GM18511 (cell line): ENCODE measurements around the gene TAF11L4.
"Not testable (repeated sequence)": the region's sequence is repeated elsewhere in the genome, so short reads cannot be mapped to it uniquely, and the experiment has no call there.

Experiments
- ATAC-seq: cut with Tn5 transposase; IDR thresholded peaks from one replicate; pipeline ENCODE4 v1.9.1; 2021; ENCODE audit warnings: mild to moderate bottlenecking, moderate library complexity; ENCODE audit not compliant: unreplicated experiment

The TAF11L4 gene

GRCh38 chr5:17521501-17521900 is at the start of gene TAF11L4:
TAF11L4 (plus strand) TSS chr5:17521801.
- not testable (repeated sequence) for ATAC-seq

GRCh38 chr5:17475064-17475463 is 46.5 kb upstream of the TAF11L4 start:
- not testable (repeated sequence) for ATAC-seq

- ATAC-seq: no peak
These were observed 44.6 kb upstream of the TAF11L4 start for GRCh38 chr5:17477043-17477442.

GRCh38 chr5:17477573-17478265 is 43.9 kb upstream of the TAF11L4 start:
- ATAC-seq: no peak

- ATAC-seq: no peak
These were observed 40.2 kb upstream of the TAF11L4 start for GRCh38 chr5:17481378-17481777.

- no peak for ATAC-seq
These were observed 38.8 kb upstream of the TAF11L4 start for GRCh38 chr5:17482790-17483189.

- ATAC-seq: not testable (repeated sequence)
These were observed 35.0 kb upstream of the TAF11L4 start for GRCh38 chr5:17486464-17487173.

GRCh38 chr5:17487174-17487512 is 34.5 kb upstream of the TAF11L4 start:
- no peak for ATAC-seq

- not testable (repeated sequence) for ATAC-seq
These were observed 30.3 kb upstream of the TAF11L4 start for GRCh38 chr5:17491257-17491656.

GRCh38 chr5:17492770-17493169 is 28.8 kb upstream of the TAF11L4 start:
- ATAC-seq: no peak

- no peak for ATAC-seq
These were observed 24.2 kb upstream of the TAF11L4 start for GRCh38 chr5:17497446-17497845.

- ATAC-seq: not testable (repeated sequence)
These were observed 23.7 kb upstream of the TAF11L4 start, which contains the start of gene TAF11L2 for GRCh38 chr5:17497931-17498330. TAF11L2 (plus strand) TSS chr5:17498231.

GRCh38 chr5:17511775-17512325 is 9.8 kb upstream of the TAF11L4 start:
- ATAC-seq: no peak

- not testable (repeated sequence) for ATAC-seq
These were observed 4.1 kb upstream of the TAF11L4 start for GRCh38 chr5:17517526-17517925.

- not testable (repeated sequence) for ATAC-seq
These were observed 3.5 kb upstream of the TAF11L4 start, which contains the start of gene TAF11L3 for GRCh38 chr5:17518067-17518466. TAF11L3 (plus strand) TSS chr5:17518367.

- not testable (repeated sequence) for ATAC-seq
These were observed 2.1 kb upstream of the TAF11L4 start for GRCh38 chr5:17519508-17519907.

GRCh38 chr5:17524935-17525334 is 3.3 kb downstream of the TAF11L4 start, which contains the start of gene TAF11L5:
TAF11L5 (plus strand) TSS chr5:17525235.
- ATAC-seq: not testable (repeated sequence)

GRCh38 chr5:17526504-17526903 is 4.9 kb downstream of the TAF11L4 start:
- ATAC-seq: not testable (repeated sequence)

GRCh38 chr5:17528369-17528768 is 6.8 kb downstream of the TAF11L4 start, which contains the start of gene TAF11L6:
TAF11L6 (plus strand) TSS chr5:17528669.
- ATAC-seq: not testable (repeated sequence)
